Loucy (cell line): ENCODE measurements around the gene SLC27A2.

ENCODE experiments used
- H2AFZ ChIP-seq: fragments of 200-600 bp; sonication (generic); 2 replicates; pipeline ENCODE4 v1.6.0; 2016; ENCODE audit warnings: antibody characterized with exemption, mild to moderate bottlenecking, low read length, moderate library complexity
- H3F3A ChIP-seq: fragments of 200-600 bp; 2 replicates; pipeline ENCODE4 v1.6.0; 2016; ENCODE audit warnings: antibody characterized with exemption, low read depth, mild to moderate bottlenecking
- H3K27me3 ChIP-seq: fragments of 200-600 bp; sonication (generic); 2 replicates; pipeline ENCODE4 v1.6.1; 2014; ENCODE audit warnings: low read length, mild to moderate bottlenecking; ENCODE audit not compliant: insufficient read depth, poor library complexity, severe bottlenecking
- H3K36me3 ChIP-seq: fragments of 200-600 bp; sonication (generic); 2 replicates; pipeline ENCODE4 v1.6.1; 2016; ENCODE audit warnings: low read length; ENCODE audit not compliant: insufficient read depth
- H3K4me1 ChIP-seq: fragments of 200-600 bp; sonication (generic); 2 replicates; pipeline ENCODE4 v1.5.1; 2014; ENCODE audit warnings: low read length, mild to moderate bottlenecking; ENCODE audit not compliant: insufficient read depth, poor library complexity, severe bottlenecking
- H3K4me2 ChIP-seq: fragments of 200-600 bp; sonication (generic); 2 replicates; pipeline ENCODE4 v1.6.0; 2014; ENCODE audit warnings: antibody characterized with exemption, low read length, low read depth, mild to moderate bottlenecking; ENCODE audit not compliant: poor library complexity, severe bottlenecking
- H3K4me3 ChIP-seq: fragments of 200-600 bp; sonication (generic); 2 replicates; pipeline ENCODE4 v1.5.1; 2014; ENCODE audit warnings: low read length, mild to moderate bottlenecking, mixed read lengths; ENCODE audit not compliant: poor library complexity, severe bottlenecking
- H3K79me2 ChIP-seq: fragments of 200-600 bp; sonication (generic); 2 replicates; pipeline ENCODE4 v1.6.1; 2014; ENCODE audit warnings: low read length; ENCODE audit not compliant: insufficient read depth
- H3K9ac ChIP-seq: fragments of 200-600 bp; sonication (generic); 2 replicates; pipeline ENCODE4 v1.6.0; 2014; ENCODE audit warnings: mild to moderate bottlenecking, low read depth, low read length, moderate library complexity; ENCODE audit not compliant: poor library complexity, severe bottlenecking
- H3K9me2 ChIP-seq: fragments of 200-600 bp; sonication (generic); replicated peaks from 2 replicates; pipeline ENCODE4 v1.6.1; 2016; ENCODE audit warnings: low read depth, low read length, mixed read lengths
- H3K9me3 ChIP-seq: fragments of 200-600 bp; sonication (generic); 2 replicates; pipeline ENCODE4 v1.6.1; 2014; ENCODE audit warnings: mild to moderate bottlenecking, antibody characterized with exemption, low read length, low read depth; ENCODE audit not compliant: insufficient read depth
- H4K20me1 ChIP-seq: fragments of 200-600 bp; sonication (generic); 2 replicates; pipeline ENCODE4 v1.6.0; 2014; ENCODE audit warnings: antibody characterized with exemption, low read length, mild to moderate bottlenecking; ENCODE audit not compliant: insufficient read depth, poor library complexity, severe bottlenecking
- EZH2phosphoT487 ChIP-seq: fragments of 200-600 bp; IDR thresholded peaks from 2 replicates; pipeline ENCODE4 v1.6.1; 2018; ENCODE audit warnings: antibody characterized with exemption, mild to moderate bottlenecking, moderate library complexity, borderline replicate concordance
- TF ChIP-seq, protein P1 (sequence below): fragments of 200-600 bp; sonication (generic); conservative IDR thresholded peaks from 2 replicates; pipeline ENCODE4 v1.5.1; 2014; ENCODE audit warnings: mild to moderate bottlenecking, antibody characterized with exemption, low read length

SLC27A2 gene

DNA sequence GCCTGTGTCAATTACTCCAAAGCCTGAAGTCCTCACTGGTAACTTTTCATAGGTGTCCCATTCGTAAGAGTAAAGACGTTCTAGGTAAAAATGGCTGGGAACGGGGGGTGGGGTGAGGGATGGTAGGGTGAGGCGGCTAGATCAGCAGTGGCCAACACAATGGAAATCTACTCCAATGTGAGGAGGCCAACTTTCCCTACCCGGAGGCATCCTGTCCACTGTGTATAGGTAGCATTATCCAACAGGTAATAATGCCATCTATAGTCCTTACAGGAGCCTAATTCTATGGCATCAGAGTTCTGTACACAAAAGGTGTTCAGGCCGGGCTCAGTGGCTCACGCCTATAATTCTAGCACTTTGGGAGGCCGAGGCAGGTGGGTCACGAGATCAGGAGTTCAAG, 54.4 kb downstream of the SLC27A2 start:
- Histone ChIP-seq H3K9me2 (no peaks in the 10 kb centered on the region), H3K9ac (no peak overlapping the region), H3K4me2 (no peak overlapping the region), H3K9me3 (no peaks in the 10 kb centered on the region), H3K36me3 (no peaks in the 10 kb centered on the region), H3F3A (no peaks in the 10 kb centered on the region), H4K20me1 (no peaks in the 10 kb centered on the region), H3K4me1 (peaks cover 14% of the 10 kb centered on the region), H3K27me3 (no peaks in the 10 kb centered on the region), H3K79me2 (no peaks in the 10 kb centered on the region), H3K4me3 (no peak overlapping the region), H2AFZ (no peak overlapping the region)
- TF ChIP-seq, protein P1, sequence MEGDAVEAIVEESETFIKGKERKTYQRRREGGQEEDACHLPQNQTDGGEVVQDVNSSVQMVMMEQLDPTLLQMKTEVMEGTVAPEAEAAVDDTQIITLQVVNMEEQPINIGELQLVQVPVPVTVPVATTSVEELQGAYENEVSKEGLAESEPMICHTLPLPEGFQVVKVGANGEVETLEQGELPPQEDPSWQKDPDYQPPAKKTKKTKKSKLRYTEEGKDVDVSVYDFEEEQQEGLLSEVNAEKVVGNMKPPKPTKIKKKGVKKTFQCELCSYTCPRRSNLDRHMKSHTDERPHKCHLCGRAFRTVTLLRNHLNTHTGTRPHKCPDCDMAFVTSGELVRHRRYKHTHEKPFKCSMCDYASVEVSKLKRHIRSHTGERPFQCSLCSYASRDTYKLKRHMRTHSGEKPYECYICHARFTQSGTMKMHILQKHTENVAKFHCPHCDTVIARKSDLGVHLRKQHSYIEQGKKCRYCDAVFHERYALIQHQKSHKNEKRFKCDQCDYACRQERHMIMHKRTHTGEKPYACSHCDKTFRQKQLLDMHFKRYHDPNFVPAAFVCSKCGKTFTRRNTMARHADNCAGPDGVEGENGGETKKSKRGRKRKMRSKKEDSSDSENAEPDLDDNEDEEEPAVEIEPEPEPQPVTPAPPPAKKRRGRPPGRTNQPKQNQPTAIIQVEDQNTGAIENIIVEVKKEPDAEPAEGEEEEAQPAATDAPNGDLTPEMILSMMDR: no peak
- no peak for TF ChIP-seq EZH2phosphoT487

DNA sequence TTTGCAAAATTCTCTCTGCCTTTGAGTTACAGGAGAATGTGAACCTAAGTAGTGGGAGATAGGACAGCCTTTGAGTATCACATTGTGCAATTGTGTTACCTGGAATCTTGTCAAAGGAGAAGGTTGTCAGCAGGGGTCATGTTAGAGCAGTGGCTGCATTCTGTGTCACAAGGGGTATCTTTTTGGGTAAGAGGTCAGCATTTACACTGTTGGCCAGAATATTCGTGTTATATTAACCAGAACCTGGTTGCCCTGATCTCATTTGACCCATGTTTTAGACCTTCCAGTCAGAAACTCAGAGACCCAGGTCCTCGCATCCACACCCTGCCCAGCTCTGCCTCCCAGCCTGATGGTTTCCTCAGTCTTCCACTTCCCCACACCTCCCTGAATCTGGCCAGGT, 56.3 kb downstream of the SLC27A2 start:
- H3K4me3 ChIP-seq: no peak overlapping the region
- H3K9me2 ChIP-seq: no peaks in the 10 kb centered on the region
- no peaks in the 10 kb centered on the region for H4K20me1 ChIP-seq
- H3K79me2 ChIP-seq: no peaks in the 10 kb centered on the region
- H3K9ac ChIP-seq: no peak overlapping the region
- no peaks in the 10 kb centered on the region for H3K9me3 ChIP-seq
- no peak overlapping the region for H3K4me2 ChIP-seq
- no peaks in the 10 kb centered on the region for H3K36me3 ChIP-seq
- H3K4me1 ChIP-seq: peaks cover 25% of the 10 kb centered on the region
- no peaks in the 10 kb centered on the region for H3K27me3 ChIP-seq
- H3F3A ChIP-seq: no peaks in the 10 kb centered on the region
- TF ChIP-seq EZH2phosphoT487: no peak
- TF ChIP-seq, protein P1: no peak
- H2AFZ ChIP-seq: no peak overlapping the region

DNA sequence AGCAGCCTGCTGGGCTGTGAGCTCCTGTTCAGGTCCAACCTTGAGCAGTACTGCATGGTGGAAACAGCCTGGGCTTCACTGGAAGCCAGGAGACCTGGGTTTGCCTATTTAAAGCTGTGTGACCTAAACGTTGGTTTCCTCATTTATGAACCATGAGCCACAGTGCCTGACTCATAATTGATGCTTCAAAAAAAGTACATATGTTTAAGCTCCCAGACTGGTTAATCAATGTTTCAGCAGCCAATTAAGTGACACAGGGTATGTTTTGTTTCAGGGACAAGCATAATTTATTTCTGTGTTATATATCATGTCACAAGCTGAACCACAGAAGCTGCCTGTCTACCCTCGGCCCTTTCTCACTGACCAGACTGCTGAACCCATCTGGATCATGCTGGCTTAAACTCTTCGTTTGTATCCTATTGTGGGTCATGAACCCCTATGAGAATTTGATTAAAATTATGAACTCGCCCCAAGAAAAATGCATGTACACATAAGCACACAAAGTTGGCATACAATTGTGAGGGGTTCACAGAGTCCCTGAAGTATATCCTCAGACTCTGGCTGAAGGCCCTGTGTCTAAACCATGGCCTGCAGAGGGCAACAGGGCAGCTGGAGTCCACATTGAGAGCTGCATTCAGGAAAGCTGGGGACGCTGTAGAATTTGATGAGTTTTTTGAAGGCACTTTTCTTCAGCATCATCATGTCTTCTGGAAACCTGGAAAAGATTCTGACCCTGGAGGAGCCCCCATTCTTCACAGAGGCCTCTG, 59.9 kb downstream of the SLC27A2 start:
- H3K4me2 ChIP-seq: no peak overlapping the region
- peaks cover 18% of the 10 kb centered on the region for H3K4me1 ChIP-seq
- no peaks in the 10 kb centered on the region for H4K20me1 ChIP-seq

More for the DNA sequence above, 59.9 kb downstream of the SLC27A2 start:
- H3F3A ChIP-seq: no peaks in the 10 kb centered on the region
- H3K79me2 ChIP-seq: no peaks in the 10 kb centered on the region
- H3K4me3 ChIP-seq: no peak overlapping the region
- no peak overlapping the region for H3K9ac ChIP-seq
- H3K9me2 ChIP-seq: no peaks in the 10 kb centered on the region
- no peaks in the 10 kb centered on the region for H3K9me3 ChIP-seq
- H3K27me3 ChIP-seq: no peaks in the 10 kb centered on the region
- peak overlapping the region; percentile 72 for H2AFZ ChIP-seq
- H3K36me3 ChIP-seq: no peaks in the 10 kb centered on the region
- TF ChIP-seq, protein P1: peak; percentile 59
- TF ChIP-seq EZH2phosphoT487: no peak
